Lower leg skin (tissue), 3 donors: Measurements from ENCODE around the gene TTLL4.

Source experiments
- CTCF ChIP-seq, 3 donors: fragments of 450-650 bp; IDR thresholded peaks; one replicate each; pipeline ENCODE4 v1.5.1; 2016; ENCODE audit warnings: antibody characterized with exemption in 3 of 3, mild to moderate bottlenecking in 3 of 3, moderate library complexity in 2 of 3
- POLR2A ChIP-seq, 2 donors: fragments of 450-650 bp; IDR thresholded peaks; one replicate each; pipeline ENCODE4 v1.6.1; 2016 to 2017; ENCODE audit warnings: antibody characterized with exemption in 2 of 2, mild to moderate bottlenecking in 1 of 2, moderate library complexity in 1 of 2

GRCh38 chr2:218736531-218736930 is 25.9 kb downstream of the TTLL4 start:
- TF ChIP-seq CTCF (IDR thresholded peaks at IDR 0.05) (no peak), POLR2A (IDR thresholded peaks at IDR 0.05) (no peak)
